Muscle of leg (tissue), 11 donors: ENCODE measurements around the gene KATNA1. TPM values are rescaled to one million over a fixed set of nuclear protein-coding genes. Genes with fewer than 3 reads are reported as not detected.

Source experiments
- DNase-seq: peaks from one replicate; pipeline ENCODE4 v3.0.0; 2013
- H3K27ac ChIP-seq: one replicate; pipeline ENCODE4 v1.5.1; 2013; ENCODE audit warnings: mild to moderate bottlenecking, low read length, control low read depth
- H3K27me3 ChIP-seq: one replicate; pipeline ENCODE4 v1.6.1; 2013; ENCODE audit warnings: low read length; ENCODE audit not compliant: control insufficient read depth, insufficient read depth
- H3K36me3 ChIP-seq: one replicate; pipeline ENCODE4 v1.6.1; 2013; ENCODE audit warnings: low read length; ENCODE audit not compliant: control insufficient read depth, insufficient read depth
- H3K4me1 ChIP-seq: one replicate; pipeline ENCODE4 v1.6.1; 2013; ENCODE audit warnings: low read length; ENCODE audit not compliant: control insufficient read depth, insufficient read depth
- H3K4me3 ChIP-seq: one replicate; pipeline ENCODE4 v1.5.1; 2013; ENCODE audit warnings: low read length, control low read depth
- H3K9me3 ChIP-seq: replicated peaks from 2 replicates; pipeline ENCODE4 v1.6.1; 2013; ENCODE audit warnings: low read depth, low read length; ENCODE audit not compliant: control insufficient read depth
- WGBS: methylation state at CpG from one replicate; pipeline ENCODE4 v1.1.5; 2013; ENCODE audit warnings: missing lambda C conversion rate; ENCODE audit not compliant: insufficient coverage; 5-methylcytosine and 5-hydroxymethylcytosine counted together
- polyA plus RNA-seq, 8 donors: library from polyadenylated mRNA; unstranded; fragments of 120-200 nt; gene quantifications; one replicate each; pipeline versions ENCODE4 v1.2.1 to v1.2.3, GENCODE V29; 2013; ENCODE audit warnings: inconsistent platforms in 1 of 8, low replicate concordance in 1 of 8; ENCODE audit not compliant: insufficient read length in 8 of 8, insufficient read depth in 1 of 8
- total RNA-seq: library from RNA; stranded (reverse); fragments of 120-200 nt; gene quantifications from one replicate; pipeline ENCODE4 v1.2.4, GENCODE V29; 2013

Gene KATNA1
- total and polyA plus RNA-seq, 9 donors, result 19.1 to 24.7 (median 21.9) TPM

DNA sequence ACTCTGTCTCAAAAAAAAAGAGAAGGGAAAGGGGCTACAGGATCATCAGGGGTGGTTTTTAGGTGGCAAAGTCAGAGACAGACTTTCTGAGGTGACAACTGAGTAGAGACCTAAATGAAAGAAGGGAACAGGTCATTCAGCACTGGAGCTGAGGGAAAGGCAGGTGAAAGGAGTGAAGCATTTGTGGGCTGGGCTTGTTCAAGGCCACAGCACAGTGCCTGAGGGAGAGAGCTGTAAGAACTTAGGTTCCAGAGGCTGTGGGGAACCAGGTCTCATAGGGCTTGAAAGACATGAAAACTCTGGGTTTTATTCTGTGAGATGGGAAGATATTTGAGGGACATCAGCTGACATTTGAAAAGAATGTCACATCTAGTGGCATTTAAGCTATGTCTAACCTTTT lies 20.8 kb downstream of the KATNA1 start:
- H3K36me3 ChIP-seq, result peaks cover 13% of the 10 kb centered on the region
- H3K4me1 ChIP-seq, result no peaks in the 10 kb centered on the region

DNA sequence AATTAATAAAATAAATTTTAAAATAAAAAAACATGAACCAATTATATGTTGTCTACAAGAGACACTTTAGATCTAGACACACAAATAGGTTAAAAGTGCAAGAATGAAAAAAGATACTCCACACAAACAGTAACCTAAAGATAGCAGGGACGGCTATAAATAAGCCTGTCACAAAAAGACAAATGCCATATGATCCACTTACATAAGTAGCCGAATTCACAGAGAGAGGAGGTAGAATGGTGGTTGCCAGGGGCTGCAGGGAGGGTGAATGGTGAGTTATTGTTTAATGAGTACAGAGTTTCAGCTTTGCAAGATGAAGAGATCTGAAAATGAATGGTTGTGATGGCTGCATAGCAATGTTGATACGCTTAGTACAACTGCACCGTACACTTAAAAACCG lies 32.7 kb downstream of the KATNA1 start:
- no CpG with 5 or more reads among the region's 5 CpGs for WGBS
- H3K9me3 ChIP-seq, result peaks cover 10% of the 10 kb centered on the region
- H3K4me1 ChIP-seq, result peaks cover 2% of the 10 kb centered on the region
- H3K4me3 ChIP-seq, result no peak overlapping the region
- H3K27me3 ChIP-seq, result no peaks in the 10 kb centered on the region
- no peak overlapping the region for H3K27ac ChIP-seq
- H3K36me3 ChIP-seq, result peaks cover 16% of the 10 kb centered on the region
- no peak for DNase-seq

More for the DNA sequence above, 20.8 kb downstream of the KATNA1 start:
- Histone ChIP-seq H3K9me3 (no peaks in the 10 kb centered on the region), H3K4me3 (no peak overlapping the region), H3K27ac (no peak overlapping the region), H3K27me3 (no peaks in the 10 kb centered on the region)
- DNase-seq, result no peak

GRCh38 chr6:149614337-149614736 lies 34.2 kb downstream of the KATNA1 start:
- Histone ChIP-seq H3K4me1 (peaks cover 2% of the 10 kb centered on the region), H3K36me3 (peaks cover 16% of the 10 kb centered on the region), H3K9me3 (peaks cover 10% of the 10 kb centered on the region), H3K27me3 (no peaks in the 10 kb centered on the region), H3K4me3 (no peak overlapping the region), H3K27ac (no peak overlapping the region)
- no peak for DNase-seq
- WGBS, result 89% methylated on average over 2 of the region's 4 CpGs

GRCh38 chr6:149608381-149608982 lies 40.0 kb downstream of the KATNA1 start:
- no peaks in the 10 kb centered on the region for H3K27me3 ChIP-seq
- no peak overlapping the region for H3K27ac ChIP-seq
- H3K4me1 ChIP-seq, result no peaks in the 10 kb centered on the region
- peaks cover 6% of the 10 kb centered on the region for H3K36me3 ChIP-seq
- H3K9me3 ChIP-seq, result peaks cover 2% of the 10 kb centered on the region
- WGBS, result 80% methylated on average over 2 of the region's 7 CpGs
- H3K4me3 ChIP-seq, result no peak overlapping the region
- no peak for DNase-seq

DNA sequence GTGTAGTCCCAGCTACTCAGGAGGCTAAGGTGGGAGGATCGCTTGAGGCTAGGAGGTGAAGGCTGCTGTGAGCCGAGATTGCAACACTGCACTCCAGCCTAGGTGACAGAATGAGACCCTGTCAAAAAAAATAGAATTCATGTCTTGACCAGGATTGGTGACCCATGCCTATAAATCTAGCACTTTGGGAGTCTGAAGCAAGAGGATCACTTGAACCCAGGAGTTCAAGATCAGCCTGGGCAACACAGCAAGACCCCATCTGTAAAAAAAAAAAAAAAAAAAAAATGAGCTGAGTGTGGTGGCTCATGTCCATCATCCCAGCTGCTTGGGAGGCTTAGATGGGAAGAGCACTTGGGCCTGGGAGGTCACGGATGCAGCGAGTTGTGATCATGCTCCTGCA lies 48.0 kb downstream of the KATNA1 start:
- Histone ChIP-seq H3K4me1 (no peaks in the 10 kb centered on the region), H3K9me3 (no peaks in the 10 kb centered on the region), H3K27me3 (no peaks in the 10 kb centered on the region), H3K36me3 (peaks cover 33% of the 10 kb centered on the region), H3K4me3 (no peak overlapping the region), H3K27ac (no peak overlapping the region)
- no peak for DNase-seq
- 94% methylated on average over 2 of the region's 4 CpGs for WGBS

DNA sequence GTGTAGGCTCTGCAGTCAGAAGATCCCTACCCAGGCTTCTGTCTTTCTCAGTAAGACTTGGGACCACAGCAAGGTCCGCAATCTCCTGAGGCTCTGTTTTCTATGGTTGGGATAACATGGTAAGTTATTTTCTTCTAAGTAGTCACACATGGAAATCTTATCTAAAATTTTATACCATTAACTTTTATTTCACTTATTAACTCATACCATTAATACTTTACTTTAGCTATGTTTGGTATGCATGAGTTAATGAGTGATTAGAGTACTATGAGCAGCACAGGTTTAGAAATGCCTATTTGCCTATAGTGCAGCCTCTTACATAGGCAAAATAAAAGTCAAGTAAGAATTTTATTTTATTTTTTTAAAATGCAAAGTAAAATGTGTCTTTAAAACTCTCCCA lies 55.1 kb downstream of the KATNA1 start:
- no peak overlapping the region for H3K27ac ChIP-seq
- H3K36me3 ChIP-seq, result peaks cover 31% of the 10 kb centered on the region
- H3K4me3 ChIP-seq, result no peak overlapping the region
- DNase-seq, result no peak
- H3K27me3 ChIP-seq, result no peaks in the 10 kb centered on the region
- H3K9me3 ChIP-seq, result no peaks in the 10 kb centered on the region
- WGBS, result no CpG with 5 or more reads among the region's 1 CpG
- H3K4me1 ChIP-seq, result no peaks in the 10 kb centered on the region

DNA sequence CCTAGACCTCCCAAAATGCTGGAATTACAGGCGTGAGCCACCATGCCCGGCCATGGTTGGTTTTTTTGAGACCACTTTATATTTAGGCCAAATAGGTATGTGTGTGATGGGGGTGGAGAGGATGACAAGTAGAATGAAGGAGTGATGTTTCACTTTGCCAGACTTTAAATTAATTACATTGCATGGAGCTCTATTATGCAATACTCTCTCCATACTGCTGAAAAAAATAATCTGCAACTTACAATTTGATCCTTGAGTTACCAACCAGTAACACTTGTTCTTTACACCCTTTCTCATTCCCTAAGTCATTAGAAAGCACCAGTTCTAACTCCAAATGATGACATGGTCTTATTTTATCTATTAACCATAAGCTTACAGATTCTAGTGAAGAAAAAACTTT lies 55.5 kb downstream of the KATNA1 start:
- Histone ChIP-seq H3K27ac (no peak overlapping the region), H3K9me3 (no peaks in the 10 kb centered on the region), H3K4me1 (no peaks in the 10 kb centered on the region), H3K4me3 (no peak overlapping the region), H3K36me3 (peaks cover 29% of the 10 kb centered on the region), H3K27me3 (no peaks in the 10 kb centered on the region)
- no CpG with 5 or more reads among the region's 2 CpGs for WGBS
- no peak for DNase-seq

- Histone ChIP-seq H3K4me1 (no peaks in the 10 kb centered on the region), H3K27me3 (no peaks in the 10 kb centered on the region), H3K4me3 (no peak overlapping the region), H3K27ac (no peak overlapping the region), H3K36me3 (peaks cover 23% of the 10 kb centered on the region), H3K9me3 (no peaks in the 10 kb centered on the region)
- no CpG with 5 or more reads among the region's 2 CpGs for WGBS
- DNase-seq, result no peak
Measured at GRCh38 chr6:149586149-149586548, 62.4 kb downstream of the KATNA1 start.

DNA sequence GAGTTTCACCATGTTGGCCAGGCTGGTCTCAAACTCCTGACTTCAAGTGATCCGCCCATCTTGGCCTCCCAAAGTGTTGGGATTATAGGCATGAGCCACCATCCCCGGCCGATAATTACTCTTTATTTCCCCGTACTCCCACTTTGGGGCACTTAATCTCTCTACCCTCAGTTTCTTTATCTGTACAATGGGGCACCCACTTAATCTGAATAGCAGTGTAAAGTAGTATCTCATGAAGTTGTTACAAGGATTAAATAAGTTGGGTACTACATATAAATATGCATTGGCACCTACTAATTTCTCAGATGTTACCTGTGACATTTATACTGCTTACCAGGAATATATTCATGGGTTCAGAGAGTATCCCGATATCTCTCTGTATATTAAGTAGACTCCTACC lies 67.2 kb downstream of the KATNA1 start:
- Histone ChIP-seq H3K9me3 (no peaks in the 10 kb centered on the region), H3K36me3 (peaks cover 25% of the 10 kb centered on the region), H3K4me1 (no peaks in the 10 kb centered on the region), H3K27ac (no peak overlapping the region), H3K27me3 (no peaks in the 10 kb centered on the region), H3K4me3 (no peak overlapping the region)
- no peak for DNase-seq
- 100% methylated on average over 3 of the region's 5 CpGs for WGBS

GRCh38 chr6:149580880-149581279 lies 67.6 kb downstream of the KATNA1 start:
- H3K4me3 ChIP-seq, result no peak overlapping the region
- H3K36me3 ChIP-seq, result peaks cover 21% of the 10 kb centered on the region
- H3K27ac ChIP-seq, result no peak overlapping the region
- no peaks in the 10 kb centered on the region for H3K9me3 ChIP-seq
- no peaks in the 10 kb centered on the region for H3K4me1 ChIP-seq
- H3K27me3 ChIP-seq, result no peaks in the 10 kb centered on the region
- no CpG with 5 or more reads among the region's 5 CpGs for WGBS
- DNase-seq, result no peak
